K562 (cell line): ENCODE results near the gene CHRDL2. TPM values are rescaled to one million over a fixed set of nuclear protein-coding genes. Genes with fewer than 3 reads are reported as not detected.

Experiments used
- FOXP1 ChIP-seq: sonication (generic); formaldehyde crosslinking; IDR thresholded peaks from 2 replicates; pipeline ENCODE4 v1.8.0; 2022; ENCODE audit warnings: mild to moderate bottlenecking, missing genetic modification reagents
- HNRNPK ChIP-seq: fragments of 200-400 bp; formaldehyde crosslinking; IDR thresholded peaks from one replicate; pipeline ENCODE4 v1.6.1; 2018; ENCODE audit warnings: mild to moderate bottlenecking, low read depth, low read length; ENCODE audit not compliant: poor library complexity, severe bottlenecking
- MAFF ChIP-seq: IDR thresholded peaks from 2 replicates; pipeline ENCODE4 v1.6.1; 2012; ENCODE audit warnings: low read length, improper control_type of control experiment
- PPARD ChIP-seq: fragments of 250-450 bp; sonication (Bioruptor Pico); IDR thresholded peaks from 2 replicates; pipeline ENCODE4 v1.8.0; 2022; ENCODE audit warnings: inconsistent platforms, mild to moderate bottlenecking, moderate library complexity
- RERE ChIP-seq: sonication (generic); formaldehyde crosslinking; IDR thresholded peaks from 2 replicates; pipeline ENCODE4 v1.8.0; 2023; ENCODE audit warnings: missing genetic modification reagents, mild to moderate bottlenecking, borderline replicate concordance
- SMARCB1 ChIP-seq: IDR thresholded peaks from 2 replicates; pipeline ENCODE4 v1.6.1; 2011; ENCODE audit warnings: improper control_type of control experiment, low read depth; ENCODE audit not compliant: insufficient read length
- STAT6 ChIP-seq: sonication (generic); formaldehyde crosslinking; IDR thresholded peaks from 2 replicates; pipeline ENCODE4 v1.8.1; 2023; ENCODE audit warnings: mild to moderate bottlenecking, missing genetic modification reagents
- TBL1XR1 ChIP-seq, 2 experiments: IDR thresholded peaks; 2 replicates each; pipeline ENCODE4 v1.6.1; 2012; ENCODE audit warnings: improper control_type of control experiment in 2 of 2, low read length in 2 of 2, mild to moderate bottlenecking in 1 of 2
- ZNF232 ChIP-seq: sonication (generic); formaldehyde crosslinking; IDR thresholded peaks from 2 replicates; pipeline ENCODE4 v1.8.0; 2022; ENCODE audit warnings: mild to moderate bottlenecking, missing genetic modification reagents
- ZNF274 ChIP-seq: IDR thresholded peaks from 2 replicates; pipeline ENCODE4 v1.6.1; 2011; ENCODE audit warnings: low read depth, mild to moderate bottlenecking, low read length, moderate library complexity, borderline replicate concordance
- ZNF77 ChIP-seq: fragments of 250-450 bp; sonication (Bioruptor Pico); IDR thresholded peaks from 2 replicates; pipeline ENCODE4 v1.5.0; 2020
- polyA plus RNA-seq, 8 experiments: library from polyadenylated mRNA; depleted of rRNA in 4 of 8; stranded (reverse) in 5 of 8; unstranded in 3 of 8; fragments of >200 nt; fragmentation: Nextera tagmentation in 2 of 8; fragmentation: Illumina TruSeq in 1 of 8; extraction: Ambion mirVana in 2 of 8; extraction: Trizol in 1 of 8; gene quantifications; 2 replicates each; pipeline versions ENCODE4 v1.2.1 to v1.2.3, GENCODE V29; 2011 to 2014; ENCODE audit warnings: inconsistent platforms in 1 of 8, missing spikeins in 1 of 8
- total RNA-seq, 7 experiments: library from RNA; depleted of rRNA in 6 of 7; stranded (reverse); fragments of >200 nt in 6 of 7; fragmentation: Illumina TruSeq in 2 of 7; extraction: Trizol in 2 of 7; gene quantifications; 2 replicates each; pipeline versions ENCODE4 v1.2.1 to v1.2.3, GENCODE V29; 2011 to 2021; ENCODE audit warnings: low replicate concordance in 1 of 7
- TF ChIP-seq, protein P1 (sequence below): fragments of 150-350 bp; IDR thresholded peaks from 2 replicates; pipeline ENCODE4 v1.6.1; 2014; ENCODE audit warnings: low read depth, mild to moderate bottlenecking, low read length, borderline replicate concordance
- TF ChIP-seq, protein P2 (sequence below), 2 experiments: fragments of 250-450 bp in 1 of 2; fragments of 450-650 bp in 1 of 2; sonication (Bioruptor Pico) in 1 of 2; IDR thresholded peaks; 2 replicates each; pipeline versions ENCODE4 v1.6.1 to v1.8.0; 2016 to 2021; ENCODE audit warnings: mild to moderate bottlenecking in 2 of 2, moderate library complexity in 2 of 2, missing compliant biosample characterization in 1 of 2, missing genetic modification characterization in 1 of 2

The CHRDL2 gene
- total and polyA plus RNA-seq, 9 of the 15 experiments (the other 6 are each of a cell fraction or from before 2014, with no cell fraction given) = not detected

GRCh38 chr11:74721479-74721835 lies 9.8 kb downstream of the CHRDL2 start (continued):
- no peak for TF ChIP-seq RERE (CRISPR knock-in tag)
- TF ChIP-seq, protein P1, sequence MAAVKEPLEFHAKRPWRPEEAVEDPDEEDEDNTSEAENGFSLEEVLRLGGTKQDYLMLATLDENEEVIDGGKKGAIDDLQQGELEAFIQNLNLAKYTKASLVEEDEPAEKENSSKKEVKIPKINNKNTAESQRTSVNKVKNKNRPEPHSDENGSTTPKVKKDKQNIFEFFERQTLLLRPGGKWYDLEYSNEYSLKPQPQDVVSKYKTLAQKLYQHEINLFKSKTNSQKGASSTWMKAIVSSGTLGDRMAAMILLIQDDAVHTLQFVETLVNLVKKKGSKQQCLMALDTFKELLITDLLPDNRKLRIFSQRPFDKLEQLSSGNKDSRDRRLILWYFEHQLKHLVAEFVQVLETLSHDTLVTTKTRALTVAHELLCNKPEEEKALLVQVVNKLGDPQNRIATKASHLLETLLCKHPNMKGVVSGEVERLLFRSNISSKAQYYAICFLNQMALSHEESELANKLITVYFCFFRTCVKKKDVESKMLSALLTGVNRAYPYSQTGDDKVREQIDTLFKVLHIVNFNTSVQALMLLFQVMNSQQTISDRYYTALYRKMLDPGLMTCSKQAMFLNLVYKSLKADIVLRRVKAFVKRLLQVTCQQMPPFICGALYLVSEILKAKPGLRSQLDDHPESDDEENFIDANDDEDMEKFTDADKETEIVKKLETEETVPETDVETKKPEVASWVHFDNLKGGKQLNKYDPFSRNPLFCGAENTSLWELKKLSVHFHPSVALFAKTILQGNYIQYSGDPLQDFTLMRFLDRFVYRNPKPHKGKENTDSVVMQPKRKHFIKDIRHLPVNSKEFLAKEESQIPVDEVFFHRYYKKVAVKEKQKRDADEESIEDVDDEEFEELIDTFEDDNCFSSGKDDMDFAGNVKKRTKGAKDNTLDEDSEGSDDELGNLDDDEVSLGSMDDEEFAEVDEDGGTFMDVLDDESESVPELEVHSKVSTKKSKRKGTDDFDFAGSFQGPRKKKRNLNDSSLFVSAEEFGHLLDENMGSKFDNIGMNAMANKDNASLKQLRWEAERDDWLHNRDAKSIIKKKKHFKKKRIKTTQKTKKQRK = no peak
- TF ChIP-seq ZNF77 (CRISPR knock-in tag) = no peak
- TF ChIP-seq ZNF274 = no peak
- TF ChIP-seq ZNF232 (CRISPR knock-in tag) = no peak
- no peak for TF ChIP-seq SMARCB1
- TF ChIP-seq STAT6 (CRISPR knock-in tag) = no peak
- TF ChIP-seq FOXP1 (CRISPR knock-in tag) = no peak
- no peak for TF ChIP-seq PPARD (CRISPR knock-in tag)
- no peak for TF ChIP-seq HNRNPK
- TF ChIP-seq, protein P2, sequence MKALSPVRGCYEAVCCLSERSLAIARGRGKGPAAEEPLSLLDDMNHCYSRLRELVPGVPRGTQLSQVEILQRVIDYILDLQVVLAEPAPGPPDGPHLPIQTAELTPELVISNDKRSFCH (CRISPR knock-in tag; IDR thresholded peaks at IDR 0.05) = no peak
- TF ChIP-seq, protein P2 (tag; IDR thresholded peaks at IDR 0.05) = no peak
- TF ChIP-seq MAFF = no peak
- no peak for TF ChIP-seq TBL1XR1 (IDR thresholded peaks at IDR 0.05; ENCODE audit: low read length in 2 of 2)
